Measurements from ENCODE around the gene SPATS2L.

SPATS2L gene

DNA sequence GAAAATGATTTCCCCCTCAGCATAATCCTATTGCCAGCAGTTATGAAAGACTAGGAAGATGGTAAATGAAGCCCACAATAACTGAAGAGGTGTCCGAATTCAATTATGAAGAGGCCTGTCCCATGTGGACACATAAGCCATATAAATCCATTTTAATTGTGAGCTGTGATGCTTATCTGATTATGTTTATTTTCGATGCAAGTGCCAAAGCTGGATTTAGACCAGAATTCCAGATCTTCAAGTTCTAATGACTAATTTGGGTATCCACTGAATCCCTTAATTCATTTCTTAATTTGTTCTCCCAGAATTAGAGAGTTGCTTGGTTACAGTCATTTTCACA, 24.5 kb downstream of the SPATS2L start:
- no peak overlapping the region for H3K27ac ChIP-seq (ENCODE audit: low read length)
- H3K9me3 ChIP-seq (replicated peaks; ENCODE audit: insufficient read depth, low read length): no peaks in the 10 kb centered on the region
- H3K9me2 ChIP-seq (replicated peaks; ENCODE audit: insufficient read depth, low read length): no peaks in the 10 kb centered on the region
- H4K20me1 ChIP-seq (ENCODE audit: insufficient read depth, low read length): no peaks in the 10 kb centered on the region; the same call in 1 of the 2 replicates
- H2AFZ ChIP-seq (ENCODE audit: low read length): no peak overlapping the region
- no peak for TF ChIP-seq EZH2phosphoT487 (IDR thresholded peaks at IDR 0.05; ENCODE audit: low read length)
- TF ChIP-seq CTCF (IDR thresholded peaks at IDR 0.05; ENCODE audit: low read length): no peak
- no peak for TF ChIP-seq EZH2 (optimal IDR thresholded peaks at IDR 0.05; ENCODE audit: low read depth, low read length)
- H3K27me3 ChIP-seq (replicated peaks; ENCODE audit: insufficient read depth, low read length): no peaks in the 10 kb centered on the region
- H3K79me2 ChIP-seq (ENCODE audit: low read length): peaks cover 78% of the 10 kb centered on the region
- no peaks in the 10 kb centered on the region for H3F3A ChIP-seq (ENCODE audit: insufficient read depth, low read length)
- DNase-seq: no peak
- H3K9ac ChIP-seq (ENCODE audit: low read length): no peak overlapping the region
- no peak overlapping the region for H3K4me3 ChIP-seq (ENCODE audit: low read length)
- H3K4me1 ChIP-seq (ENCODE audit: low read length): no peaks in the 10 kb centered on the region
- no peaks in the 10 kb centered on the region; the same call in none of the 2 replicates for H3K36me3 ChIP-seq (replicated peaks; ENCODE audit: insufficient read depth, low read length)
- H3K4me2 ChIP-seq (ENCODE audit: low read depth, low read length): no peak overlapping the region

GRCh38 chr2:200335657-200336056, 29.2 kb downstream of the SPATS2L start:
- Histone ChIP-seq H3K36me3 (replicated peaks; ENCODE audit: insufficient read depth, low read length) (no peaks in the 10 kb centered on the region; the same call in none of the 2 replicates), H2AFZ (ENCODE audit: low read length) (no peak overlapping the region), H3K4me1 (ENCODE audit: low read length) (peaks cover 17% of the 10 kb centered on the region), H3K4me3 (ENCODE audit: low read length) (no peak overlapping the region), H3K9ac (ENCODE audit: low read length) (no peak overlapping the region), H3K9me3 (replicated peaks; ENCODE audit: insufficient read depth, low read length) (no peaks in the 10 kb centered on the region), H3K79me2 (ENCODE audit: low read length) (peaks cover 80% of the 10 kb centered on the region), H3K27ac (ENCODE audit: low read length) (no peak overlapping the region), H3K27me3 (replicated peaks; ENCODE audit: insufficient read depth, low read length) (no peaks in the 10 kb centered on the region), H3F3A (ENCODE audit: insufficient read depth, low read length) (0 out of 2 replicates have a peak, but pooled peaks cover 4% of the 10 kb centered on the region), H4K20me1 (ENCODE audit: insufficient read depth, low read length) (no peaks in the 10 kb centered on the region; the same call in 1 of the 2 replicates), H3K4me2 (ENCODE audit: low read depth, low read length) (no peak overlapping the region), H3K9me2 (replicated peaks; ENCODE audit: insufficient read depth, low read length) (no peaks in the 10 kb centered on the region)
- TF ChIP-seq EZH2phosphoT487 (IDR thresholded peaks at IDR 0.05; ENCODE audit: low read length) (no peak), CTCF (IDR thresholded peaks at IDR 0.05; ENCODE audit: low read length) (no peak), EZH2 (optimal IDR thresholded peaks at IDR 0.05; ENCODE audit: low read depth, low read length) (no peak)
- DNase-seq: no peak

GRCh38 chr2:200336980-200337615, 30.6 kb downstream of the SPATS2L start:
- H3K9ac ChIP-seq (ENCODE audit: low read length): no peak overlapping the region
- peaks cover 24% of the 10 kb centered on the region for H3K4me1 ChIP-seq (ENCODE audit: low read length)
- H3K4me3 ChIP-seq (ENCODE audit: low read length): no peak overlapping the region
- H3K9me2 ChIP-seq (replicated peaks; ENCODE audit: insufficient read depth, low read length): no peaks in the 10 kb centered on the region
- no peak overlapping the region for H2AFZ ChIP-seq (ENCODE audit: low read length)
- H3F3A ChIP-seq (ENCODE audit: insufficient read depth, low read length): 0 out of 2 replicates have a peak, but pooled peaks cover 4% of the 10 kb centered on the region
- H3K4me2 ChIP-seq (ENCODE audit: low read depth, low read length): no peak overlapping the region
- TF ChIP-seq EZH2 (optimal IDR thresholded peaks at IDR 0.05; ENCODE audit: low read depth, low read length) (no peak), EZH2phosphoT487 (IDR thresholded peaks at IDR 0.05; ENCODE audit: low read length) (no peak), CTCF (IDR thresholded peaks at IDR 0.05; ENCODE audit: low read length) (no peak)
- no peaks in the 10 kb centered on the region for H3K9me3 ChIP-seq (replicated peaks; ENCODE audit: insufficient read depth, low read length)
- no peaks in the 10 kb centered on the region for H3K27me3 ChIP-seq (replicated peaks; ENCODE audit: insufficient read depth, low read length)
- DNase-seq: no peak
- no peak overlapping the region for H3K27ac ChIP-seq (ENCODE audit: low read length)
- H4K20me1 ChIP-seq (ENCODE audit: insufficient read depth, low read length): no peaks in the 10 kb centered on the region; the same call in 1 of the 2 replicates
- H3K36me3 ChIP-seq (replicated peaks; ENCODE audit: insufficient read depth, low read length): no peaks in the 10 kb centered on the region
- H3K79me2 ChIP-seq (ENCODE audit: low read length): peaks cover 77% of the 10 kb centered on the region

Data from MM.1S (cell line).